Measurements from ENCODE around the gene DYRK3. TPM values are rescaled to one million over a fixed set of nuclear protein-coding genes. Genes with fewer than 3 reads are reported as not detected.

DYRK3 gene
- total and polyA plus RNA-seq, 9 of the 15 experiments (the other 6 are each of a cell fraction or from before 2014, with no cell fraction given), result 4.5 to 33.7 (median 25.7) TPM

GRCh38 chr1:206663832-206664652 lies 28.7 kb downstream of the DYRK3 start (continued):
- TF ChIP-seq ZBTB33 (CRISPR knock-in tag; IDR thresholded peaks at IDR 0.05) (0 out of 2 replicates have a peak, but pooled peaks have one; percentile 33), ZBED1 (IDR thresholded peaks at IDR 0.05) (no peak), RAD21 (CRISPR knock-in tag; conservative IDR thresholded peaks at IDR 0.05 in 1 of 2, IDR thresholded peaks at IDR 0.05 in 1 of 2) (peak; percentile 97 to 98), RBM39 (optimal IDR thresholded peaks at IDR 0.05; ENCODE audit: low read depth, low read length) (peak; percentile 66), CC2D1A (IDR thresholded peaks at IDR 0.05) (peak; percentile 86), ARID2 (IDR thresholded peaks at IDR 0.05) (peak; percentile 90), XRCC5 (IDR thresholded peaks at IDR 0.05; ENCODE audit: low read depth, low read length) (peak; percentile 47; the same call in 1 of the 2 replicates), KLF16 (IDR thresholded peaks at IDR 0.05) (peak; percentile 18; the same call in 1 of the 2 replicates), CTCF (IDR thresholded peaks at IDR 0.05 in 2 of 3, conservative IDR thresholded peaks at IDR 0.05 in 1 of 3; ENCODE audit: insufficient read depth in 2 of 3, low read depth in 1 of 3, low read length in 3 of 3) (peak; percentile 91 to 96 (median 92)), NCOA1 (IDR thresholded peaks at IDR 0.05; ENCODE audit: low read depth) (no peak), ZNF639 (CRISPR knock-in tag; conservative IDR thresholded peaks at IDR 0.05 in 1 of 2, IDR thresholded peaks at IDR 0.05 in 1 of 2) (peak in 1 of 2 experiments; percentile 29; a peak in 1 of 4 replicates)
- TF ChIP-seq, protein P1, sequence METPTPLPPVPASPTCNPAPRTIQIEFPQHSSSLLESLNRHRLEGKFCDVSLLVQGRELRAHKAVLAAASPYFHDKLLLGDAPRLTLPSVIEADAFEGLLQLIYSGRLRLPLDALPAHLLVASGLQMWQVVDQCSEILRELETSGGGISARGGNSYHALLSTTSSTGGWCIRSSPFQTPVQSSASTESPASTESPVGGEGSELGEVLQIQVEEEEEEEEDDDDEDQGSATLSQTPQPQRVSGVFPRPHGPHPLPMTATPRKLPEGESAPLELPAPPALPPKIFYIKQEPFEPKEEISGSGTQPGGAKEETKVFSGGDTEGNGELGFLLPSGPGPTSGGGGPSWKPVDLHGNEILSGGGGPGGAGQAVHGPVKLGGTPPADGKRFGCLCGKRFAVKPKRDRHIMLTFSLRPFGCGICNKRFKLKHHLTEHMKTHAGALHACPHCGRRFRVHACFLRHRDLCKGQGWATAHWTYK (CRISPR knock-in tag; IDR thresholded peaks at IDR 0.05), result no peak
- TF ChIP-seq, protein P2, sequence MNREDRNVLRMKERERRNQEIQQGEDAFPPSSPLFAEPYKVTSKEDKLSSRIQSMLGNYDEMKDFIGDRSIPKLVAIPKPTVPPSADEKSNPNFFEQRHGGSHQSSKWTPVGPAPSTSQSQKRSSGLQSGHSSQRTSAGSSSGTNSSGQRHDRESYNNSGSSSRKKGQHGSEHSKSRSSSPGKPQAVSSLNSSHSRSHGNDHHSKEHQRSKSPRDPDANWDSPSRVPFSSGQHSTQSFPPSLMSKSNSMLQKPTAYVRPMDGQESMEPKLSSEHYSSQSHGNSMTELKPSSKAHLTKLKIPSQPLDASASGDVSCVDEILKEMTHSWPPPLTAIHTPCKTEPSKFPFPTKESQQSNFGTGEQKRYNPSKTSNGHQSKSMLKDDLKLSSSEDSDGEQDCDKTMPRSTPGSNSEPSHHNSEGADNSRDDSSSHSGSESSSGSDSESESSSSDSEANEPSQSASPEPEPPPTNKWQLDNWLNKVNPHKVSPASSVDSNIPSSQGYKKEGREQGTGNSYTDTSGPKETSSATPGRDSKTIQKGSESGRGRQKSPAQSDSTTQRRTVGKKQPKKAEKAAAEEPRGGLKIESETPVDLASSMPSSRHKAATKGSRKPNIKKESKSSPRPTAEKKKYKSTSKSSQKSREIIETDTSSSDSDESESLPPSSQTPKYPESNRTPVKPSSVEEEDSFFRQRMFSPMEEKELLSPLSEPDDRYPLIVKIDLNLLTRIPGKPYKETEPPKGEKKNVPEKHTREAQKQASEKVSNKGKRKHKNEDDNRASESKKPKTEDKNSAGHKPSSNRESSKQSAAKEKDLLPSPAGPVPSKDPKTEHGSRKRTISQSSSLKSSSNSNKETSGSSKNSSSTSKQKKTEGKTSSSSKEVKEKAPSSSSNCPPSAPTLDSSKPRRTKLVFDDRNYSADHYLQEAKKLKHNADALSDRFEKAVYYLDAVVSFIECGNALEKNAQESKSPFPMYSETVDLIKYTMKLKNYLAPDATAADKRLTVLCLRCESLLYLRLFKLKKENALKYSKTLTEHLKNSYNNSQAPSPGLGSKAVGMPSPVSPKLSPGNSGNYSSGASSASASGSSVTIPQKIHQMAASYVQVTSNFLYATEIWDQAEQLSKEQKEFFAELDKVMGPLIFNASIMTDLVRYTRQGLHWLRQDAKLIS (CRISPR knock-in tag; IDR thresholded peaks at IDR 0.05), result 0 out of 2 replicates have a peak, but pooled peaks have one; percentile 62
